HG02610 (cell line): Measurements from ENCODE around the gene FAF1.
A peak's percentile ranks its signal among the peaks of the same experiment; 100 is the strongest.
"Not testable (repeated sequence)": the region's sequence is repeated elsewhere in the genome, so short reads cannot be mapped to it uniquely, and the experiment has no call there.

Experiments used
- ATAC-seq: cut with Tn5 transposase; IDR thresholded peaks from one replicate; pipeline ENCODE4 v1.9.1; 2021; ENCODE audit warnings: mild to moderate bottlenecking, moderate library complexity; ENCODE audit not compliant: unreplicated experiment

The FAF1 gene

GRCh38 chr1:50959913-50960844 is at the start of gene FAF1:
TSS of gene FAF1 (minus strand) at chr1:50960267. CDS start at chr1:50959811, 456 bp downstream.
- peak; percentile 87 for ATAC-seq

GRCh38 chr1:51009381-51009780 is 49.3 kb upstream of the FAF1 start:
- ATAC-seq = no peak

GRCh38 chr1:51005549-51005948 is 45.5 kb upstream of the FAF1 start:
- ATAC-seq = not testable (repeated sequence)

- no peak for ATAC-seq
Measured at GRCh38 chr1:51002516-51002915, 42.4 kb upstream of the FAF1 start.

- ATAC-seq = no peak
Measured at GRCh38 chr1:51000651-51001050, 40.6 kb upstream of the FAF1 start.

- ATAC-seq = no peak
Measured at GRCh38 chr1:51000160-51000559, 40.1 kb upstream of the FAF1 start.

- not testable (repeated sequence) for ATAC-seq
Measured at GRCh38 chr1:50999375-50999774, 39.3 kb upstream of the FAF1 start.

- ATAC-seq = no peak
Measured at GRCh38 chr1:50996083-50996482, 36.0 kb upstream of the FAF1 start.

- no peak for ATAC-seq
Measured at GRCh38 chr1:50995651-50996050, 35.6 kb upstream of the FAF1 start.

GRCh38 chr1:50994997-50995396 is 34.9 kb upstream of the FAF1 start:
- ATAC-seq = no peak

GRCh38 chr1:50993645-50994044 is 33.6 kb upstream of the FAF1 start:
- no peak for ATAC-seq

- no peak for ATAC-seq
Measured at GRCh38 chr1:50992532-50993318, 32.7 kb upstream of the FAF1 start.

- ATAC-seq = no peak
Measured at GRCh38 chr1:50989694-50990093, 29.6 kb upstream of the FAF1 start.

GRCh38 chr1:50986653-50987052 is 26.6 kb upstream of the FAF1 start:
- ATAC-seq = no peak

- ATAC-seq = no peak
Measured at GRCh38 chr1:50985094-50985493, 25.0 kb upstream of the FAF1 start.

GRCh38 chr1:50983219-50983802 is 23.2 kb upstream of the FAF1 start:
- no peak for ATAC-seq

- ATAC-seq = no peak
Measured at GRCh38 chr1:50982611-50983010, 22.5 kb upstream of the FAF1 start.

GRCh38 chr1:50981741-50982140 is 21.7 kb upstream of the FAF1 start:
- ATAC-seq = no peak

- no peak for ATAC-seq
Measured at GRCh38 chr1:50980505-50980904, 20.4 kb upstream of the FAF1 start.

GRCh38 chr1:50979937-50980336 is 19.9 kb upstream of the FAF1 start:
- ATAC-seq = no peak
